Measurements from ENCODE around the gene DCST2.
A peak's percentile ranks its signal among the peaks of the same experiment; 100 is the strongest.

DCST2 gene

DNA sequence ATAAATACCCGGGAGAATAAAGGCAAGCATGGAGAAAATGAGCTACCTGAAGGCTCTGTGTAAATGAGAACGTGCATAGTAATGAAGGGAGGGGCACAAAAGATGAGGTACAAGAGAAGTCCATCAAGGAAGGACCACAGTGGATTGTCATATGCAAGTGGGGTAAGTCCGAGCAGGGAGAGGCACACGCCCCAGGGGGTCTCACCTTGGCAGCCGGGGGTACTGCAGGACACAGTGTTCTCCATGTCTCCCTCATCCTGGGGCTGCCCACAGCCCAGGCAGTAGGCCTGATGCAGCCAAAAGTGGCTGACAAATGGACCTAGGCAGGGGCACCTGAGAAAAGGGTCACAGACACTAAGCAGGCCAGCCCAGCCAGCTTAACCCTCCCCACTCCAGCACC, 10.0 kb downstream of the DCST2 start:
- DNase-seq = no peak

DNA sequence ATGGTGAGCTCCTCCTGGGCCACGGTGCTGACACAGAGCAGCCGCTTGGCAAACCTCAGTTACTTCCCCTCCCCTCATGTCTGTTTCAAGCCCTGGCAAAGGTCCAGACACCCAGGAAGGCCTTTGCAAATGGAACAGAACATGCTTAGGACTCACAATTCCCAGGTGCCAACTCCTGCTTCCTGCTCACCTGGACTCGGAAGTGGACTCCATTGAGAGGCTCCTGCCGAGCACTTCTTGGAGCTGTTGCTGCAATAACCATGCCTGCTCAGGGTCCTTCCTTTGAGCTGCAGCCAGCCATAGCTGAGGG, 10.7 kb downstream of the DCST2 start:
- DNase-seq = no peak

DNA sequence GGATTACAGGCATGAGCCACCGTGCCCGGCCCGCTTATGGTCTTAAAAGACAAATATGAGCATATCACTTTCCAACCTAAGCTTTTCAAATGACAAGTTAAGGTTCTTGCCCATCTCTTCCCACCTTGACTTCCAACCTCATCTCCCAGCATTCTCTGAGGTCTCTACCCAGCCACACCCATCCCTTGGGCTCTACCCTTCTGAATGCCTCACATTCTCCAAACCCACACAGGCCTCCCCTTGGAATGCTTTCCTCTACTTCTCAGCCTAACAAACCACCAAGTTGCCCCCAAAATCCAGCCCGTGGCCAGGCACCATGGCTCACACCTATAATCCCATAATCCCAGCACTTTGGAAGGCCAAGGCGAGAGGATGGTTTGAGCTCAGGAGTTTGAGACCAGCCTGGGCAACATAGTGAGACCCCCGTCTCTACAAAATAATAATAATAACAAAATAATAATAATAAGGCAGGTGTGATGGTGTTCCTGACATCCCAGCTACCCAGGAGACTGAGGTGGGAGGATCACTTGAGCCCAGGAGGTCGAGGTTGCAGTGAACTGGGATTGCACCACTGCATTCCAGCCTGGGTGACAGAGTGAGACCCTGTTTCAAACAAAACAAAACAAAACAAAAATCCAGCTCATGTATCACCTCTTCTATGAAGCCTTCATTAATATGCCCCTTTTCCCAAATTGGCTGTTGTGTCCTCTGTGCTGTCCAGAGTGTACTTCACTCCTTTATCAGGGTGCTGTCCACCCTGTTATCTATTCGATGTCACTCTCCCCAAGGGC, 11.2 kb downstream of the DCST2 start:
- no peak for DNase-seq

DNA sequence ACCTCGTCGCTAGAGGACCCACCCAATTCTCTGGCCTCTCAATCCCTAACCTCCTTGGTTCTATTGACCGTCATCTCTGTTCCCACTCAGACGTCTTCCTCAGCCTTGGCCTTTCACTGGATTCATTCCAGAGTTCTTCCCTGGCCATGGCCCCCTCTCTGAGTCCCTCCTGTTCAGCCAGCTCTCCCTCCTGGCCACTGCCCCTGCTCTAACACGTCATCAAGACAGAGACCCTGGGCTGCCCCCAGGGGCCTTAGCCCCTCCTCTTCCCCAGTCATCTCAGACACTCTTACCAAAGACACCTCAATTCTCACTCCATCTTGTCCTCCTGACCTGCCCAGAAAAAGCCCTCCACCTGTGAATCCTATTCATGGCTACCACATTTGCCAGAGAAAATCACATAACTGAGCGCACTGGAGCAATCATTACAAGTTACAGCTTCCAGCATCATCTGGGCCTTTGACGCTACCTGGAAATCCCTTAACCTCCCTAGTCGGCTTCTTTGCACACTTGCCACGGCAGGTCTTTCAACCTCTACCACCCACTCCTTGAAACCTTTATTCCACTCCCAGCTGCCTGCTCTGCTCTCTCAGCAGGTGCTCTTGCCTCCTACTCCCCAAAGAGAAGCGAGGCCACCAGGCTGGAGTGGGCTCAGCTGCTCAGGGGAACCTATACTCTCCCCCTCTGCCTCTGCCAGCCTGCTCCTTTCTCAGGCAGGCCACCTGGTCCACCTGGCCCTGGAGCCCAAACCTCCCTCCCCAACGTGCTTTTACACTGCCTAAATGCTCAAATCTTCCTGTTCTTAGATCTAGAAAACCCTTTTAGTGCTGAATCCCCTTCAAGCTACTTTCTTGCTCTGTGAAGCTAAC, 14.0 kb downstream of the DCST2 start:
- DNase-seq = no peak

DNA sequence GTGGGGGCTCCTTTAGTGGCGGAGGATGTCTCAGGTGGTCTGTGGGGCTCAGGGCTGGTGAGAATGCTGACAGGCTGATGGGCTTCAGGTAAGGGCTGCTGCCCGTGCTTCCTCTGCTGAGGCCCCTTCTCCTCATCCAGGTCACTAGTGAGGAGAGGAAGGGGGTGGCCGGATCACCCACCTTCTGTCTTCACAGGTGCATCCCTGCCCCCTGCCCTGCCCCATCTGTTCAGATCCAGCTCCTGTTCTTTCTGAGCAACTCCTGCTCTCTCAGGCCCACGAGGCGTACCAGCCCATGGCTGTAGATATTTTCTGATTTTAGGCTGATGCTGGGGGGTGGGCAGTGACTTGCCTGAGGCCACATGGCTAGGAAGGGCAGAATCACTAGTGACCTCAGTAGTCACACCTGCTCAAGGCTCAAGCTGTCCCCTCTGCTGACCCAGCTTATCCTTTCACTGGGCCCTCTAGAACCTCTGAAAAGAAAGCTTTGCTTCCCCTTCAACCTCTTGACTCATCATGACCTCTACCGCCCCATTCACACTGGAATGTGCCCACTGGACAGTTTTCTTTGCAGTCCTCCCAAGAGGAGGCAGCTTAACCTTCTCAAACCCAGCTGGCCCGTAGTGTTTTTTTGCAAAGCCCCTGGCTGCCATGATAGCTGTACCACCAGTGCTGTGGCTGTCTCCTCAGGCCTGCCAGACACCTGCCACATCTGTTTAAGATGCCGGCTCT, 14.8 kb downstream of the DCST2 start:
- DNase-seq = no peak

DNA sequence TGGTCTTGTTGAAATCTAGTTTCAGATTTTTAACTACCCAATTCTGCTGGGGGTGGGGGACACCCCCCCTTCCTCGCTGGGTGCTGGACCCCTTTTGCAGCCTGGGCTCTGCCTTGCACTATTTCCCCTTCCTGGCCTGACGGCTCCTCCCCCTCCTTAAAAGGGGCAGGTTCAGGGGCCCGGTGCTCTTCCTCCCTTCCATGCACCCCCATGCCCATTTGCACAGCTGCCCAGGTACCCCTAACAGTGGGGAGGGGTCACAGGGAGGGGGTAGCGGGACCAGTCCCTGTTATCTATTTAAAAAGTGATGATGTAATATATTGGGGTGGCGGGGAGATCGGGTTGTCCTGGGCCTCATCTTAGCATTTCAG, 15.7 kb downstream of the DCST2 start:
- DNase-seq = no peak

DNA sequence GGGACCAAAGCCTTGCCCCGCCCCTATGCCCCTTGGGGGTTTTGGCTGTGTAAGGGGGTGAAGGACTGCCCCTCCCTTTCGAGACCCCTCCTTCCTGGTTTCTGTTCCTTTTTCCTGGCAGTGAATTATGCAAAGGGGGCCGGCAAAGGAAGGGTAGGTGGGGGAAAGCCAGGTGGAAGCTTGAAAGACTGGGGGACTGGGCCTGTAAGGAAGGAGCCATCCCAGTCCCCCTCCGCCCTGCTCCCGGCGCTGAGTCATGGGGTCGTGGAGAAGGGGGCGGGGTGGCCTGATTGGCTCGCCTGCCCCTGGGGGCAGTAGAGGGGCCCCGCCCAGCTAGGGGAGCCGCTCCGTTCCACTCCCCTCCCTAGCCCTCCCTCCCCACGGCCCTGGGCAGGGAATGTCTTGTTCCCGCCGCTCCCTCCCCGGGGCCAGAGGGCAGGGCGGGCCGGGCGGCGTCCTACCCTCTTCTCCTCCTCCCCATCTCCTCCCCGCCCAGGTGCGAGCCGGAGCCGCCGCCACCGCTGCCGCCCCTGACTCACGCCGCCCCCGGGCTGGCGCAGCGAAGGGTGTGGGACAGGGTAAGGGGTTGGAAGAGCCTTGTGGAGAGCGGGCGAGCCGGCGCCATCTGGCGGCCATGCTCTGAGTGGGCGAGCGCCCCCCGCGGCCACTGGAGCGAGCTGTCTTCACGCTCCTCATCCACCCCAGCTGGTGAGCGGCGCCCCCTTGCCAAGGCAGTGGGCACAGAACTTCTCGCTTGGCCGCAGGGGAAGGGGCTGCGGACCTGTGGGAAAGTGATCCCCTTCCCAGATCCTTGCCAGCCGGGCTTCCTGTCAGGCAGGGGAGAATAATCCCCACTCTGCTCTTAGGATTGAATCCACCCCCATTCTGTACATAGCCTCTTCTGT, 16.3 kb downstream of the DCST2 start:
- peak; percentile 88 for DNase-seq

DNA sequence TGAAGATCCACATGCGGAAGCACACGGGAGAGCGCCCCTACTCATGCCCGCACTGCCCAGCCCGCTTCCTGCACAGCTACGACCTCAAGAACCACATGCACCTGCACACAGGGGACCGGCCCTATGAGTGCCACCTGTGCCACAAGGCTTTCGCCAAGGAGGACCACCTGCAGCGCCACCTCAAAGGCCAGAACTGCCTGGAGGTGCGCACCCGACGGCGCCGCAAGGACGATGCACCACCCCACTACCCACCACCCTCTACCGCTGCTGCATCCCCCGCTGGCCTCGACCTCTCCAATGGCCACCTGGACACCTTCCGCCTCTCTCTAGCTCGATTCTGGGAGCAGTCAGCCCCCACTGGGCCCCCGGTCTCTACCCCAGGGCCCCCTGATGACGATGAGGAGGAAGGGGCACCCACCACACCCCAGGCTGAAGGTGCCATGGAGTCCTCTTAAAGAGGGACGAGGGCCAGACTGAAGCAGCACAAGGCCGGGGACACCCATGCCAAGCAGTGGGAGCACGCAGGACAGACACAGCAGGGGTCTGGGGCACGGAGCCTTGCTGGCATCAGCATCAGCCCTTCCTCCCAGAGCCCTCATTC, 17.2 kb downstream of the DCST2 start:
- DNase-seq = no peak

DNA sequence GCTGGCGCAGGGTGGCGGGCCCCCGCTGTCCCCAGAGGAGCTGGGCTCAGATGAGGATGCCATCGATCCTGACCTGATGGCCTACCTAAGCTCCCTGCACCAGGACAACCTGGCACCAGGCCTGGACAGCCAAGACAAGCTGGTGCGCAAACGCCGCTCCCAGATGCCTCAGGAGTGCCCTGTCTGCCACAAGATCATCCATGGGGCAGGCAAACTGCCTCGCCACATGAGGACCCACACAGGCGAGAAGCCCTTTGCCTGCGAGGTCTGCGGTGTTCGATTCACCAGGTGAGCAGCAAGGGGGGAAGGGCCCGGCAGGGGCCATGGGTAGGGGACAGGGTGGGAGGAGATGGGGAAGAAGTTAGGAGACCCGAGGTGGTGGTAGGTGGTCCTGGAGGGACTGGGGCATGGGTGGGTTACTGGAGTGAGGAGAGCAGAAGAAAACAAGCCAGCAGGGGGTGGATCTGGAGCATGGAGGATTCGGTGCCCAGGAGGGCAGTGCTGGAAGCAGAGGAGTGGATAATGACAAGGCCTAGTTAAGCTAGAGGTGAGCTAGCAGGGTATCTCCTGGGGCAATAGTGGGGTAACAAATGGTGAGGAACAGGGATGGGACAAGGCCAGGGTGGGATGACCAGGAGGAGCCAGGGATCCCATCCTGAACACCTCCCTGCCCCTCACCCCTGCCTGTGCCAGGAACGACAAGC, 17.9 kb downstream of the DCST2 start:
- DNase-seq = no peak

DNA sequence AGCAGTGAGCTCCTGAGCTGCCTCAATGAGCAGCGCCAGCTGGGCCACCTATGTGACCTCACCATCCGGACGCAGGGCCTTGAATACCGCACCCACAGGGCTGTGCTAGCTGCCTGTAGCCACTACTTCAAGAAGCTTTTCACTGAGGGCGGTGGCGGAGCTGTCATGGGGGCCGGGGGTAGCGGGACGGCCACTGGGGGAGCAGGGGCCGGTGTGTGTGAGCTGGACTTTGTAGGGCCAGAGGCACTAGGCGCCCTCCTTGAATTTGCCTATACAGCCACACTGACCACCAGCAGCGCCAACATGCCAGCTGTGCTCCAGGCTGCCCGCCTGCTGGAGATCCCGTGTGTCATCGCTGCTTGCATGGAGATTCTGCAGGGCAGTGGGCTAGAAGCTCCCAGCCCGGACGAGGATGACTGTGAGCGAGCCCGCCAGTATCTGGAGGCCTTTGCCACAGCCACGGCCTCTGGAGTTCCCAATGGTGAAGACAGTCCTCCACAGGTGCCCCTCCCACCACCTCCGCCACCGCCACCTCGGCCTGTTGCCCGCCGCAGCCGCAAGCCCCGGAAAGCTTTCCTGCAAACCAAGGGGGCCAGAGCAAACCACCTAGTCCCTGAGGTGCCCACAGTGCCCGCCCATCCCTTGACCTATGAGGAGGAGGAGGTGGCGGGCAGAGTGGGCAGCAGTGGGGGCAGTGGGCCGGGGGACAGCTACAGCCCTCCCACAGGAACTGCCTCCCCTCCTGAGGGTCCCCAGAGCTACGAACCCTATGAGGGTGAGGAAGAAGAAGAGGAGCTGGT, 18.7 kb downstream of the DCST2 start:
- no peak for DNase-seq

DNA sequence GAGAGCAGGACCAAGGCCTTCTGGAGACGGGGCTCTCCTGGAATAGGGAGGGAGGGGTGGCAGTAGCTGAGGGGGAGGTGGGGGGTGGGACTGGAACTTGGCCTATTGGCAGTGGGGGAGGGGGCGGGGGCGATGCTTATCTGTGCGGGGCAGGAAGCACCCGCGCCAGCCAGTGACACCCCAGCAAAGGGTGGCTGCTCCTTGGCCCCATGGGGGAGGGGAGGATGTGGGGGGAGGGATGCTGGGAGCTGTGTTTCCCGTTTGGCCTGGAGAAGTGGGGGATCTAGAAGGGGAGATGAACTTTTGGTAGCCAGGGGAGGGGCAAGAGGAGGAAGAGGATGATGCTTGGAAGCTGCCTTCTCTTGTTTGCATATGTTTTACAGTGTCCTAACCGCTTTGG, 19.9 kb downstream of the DCST2 start:
- peak; percentile 46 for DNase-seq

DNA sequence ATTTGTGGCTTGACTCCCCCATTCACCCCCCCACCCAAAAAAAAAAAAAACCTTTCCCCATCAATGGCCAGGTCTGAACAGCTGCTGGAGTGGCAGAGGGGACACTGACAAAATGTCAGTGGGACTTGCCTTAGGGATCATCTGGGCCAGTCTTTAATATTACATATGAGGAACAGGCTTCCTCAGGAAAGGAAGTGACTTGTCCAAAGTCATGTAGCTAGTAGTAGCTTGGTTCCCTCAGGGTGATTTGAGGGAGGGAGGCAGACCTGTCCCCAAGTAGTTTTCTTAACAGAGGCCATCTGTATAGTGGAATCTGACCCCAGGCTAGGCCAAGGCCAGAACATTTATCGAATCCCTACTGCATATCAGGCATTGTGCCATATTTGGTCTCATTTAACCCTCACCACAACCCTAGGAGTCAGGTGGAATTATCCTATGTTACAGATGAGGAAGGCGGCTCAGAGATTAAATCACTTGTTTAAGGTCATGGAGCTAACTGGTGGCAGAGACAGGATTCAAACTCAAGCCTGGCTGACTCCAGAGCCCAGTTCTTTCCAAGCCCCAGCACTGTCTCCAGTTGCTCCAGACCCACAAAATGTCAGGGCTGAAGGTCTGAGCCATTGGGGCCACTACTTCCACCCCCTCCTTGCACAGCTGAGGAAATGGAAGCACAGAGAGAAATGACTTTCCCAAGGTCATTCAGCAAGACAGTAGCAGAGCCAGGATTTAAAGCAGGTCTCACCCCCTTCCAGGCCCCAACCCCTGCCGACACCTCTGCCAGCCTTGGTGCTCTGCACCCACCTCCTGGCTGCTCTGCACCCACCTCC, 20.6 kb downstream of the DCST2 start:
- DNase-seq = no peak

DNA sequence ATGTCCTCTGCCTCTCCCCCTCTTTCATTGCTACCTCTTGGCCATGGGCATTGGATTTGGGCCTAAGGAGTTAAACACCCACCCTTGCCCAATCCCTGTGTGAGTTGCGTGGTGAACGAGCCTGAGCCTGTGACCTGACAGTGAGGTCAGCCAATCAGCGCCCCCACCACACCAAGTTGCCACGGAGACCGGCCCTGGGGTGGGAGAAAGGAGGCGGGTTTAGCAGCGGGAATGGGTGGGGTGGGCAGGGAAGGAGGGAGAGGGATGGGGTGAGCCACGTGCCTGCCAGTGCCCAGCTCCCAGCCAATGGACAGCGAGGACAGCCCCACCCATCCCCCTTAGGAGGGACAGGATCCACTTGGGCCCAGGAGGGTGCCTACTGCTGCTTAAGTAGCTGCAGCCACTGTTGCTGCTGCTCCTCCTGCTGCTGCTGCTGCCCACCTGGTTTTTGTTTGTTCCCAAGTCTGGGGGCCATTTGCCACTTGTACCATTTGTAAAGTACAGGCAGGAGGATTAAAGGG, 21.5 kb downstream of the DCST2 start:
- no peak for DNase-seq

DNA sequence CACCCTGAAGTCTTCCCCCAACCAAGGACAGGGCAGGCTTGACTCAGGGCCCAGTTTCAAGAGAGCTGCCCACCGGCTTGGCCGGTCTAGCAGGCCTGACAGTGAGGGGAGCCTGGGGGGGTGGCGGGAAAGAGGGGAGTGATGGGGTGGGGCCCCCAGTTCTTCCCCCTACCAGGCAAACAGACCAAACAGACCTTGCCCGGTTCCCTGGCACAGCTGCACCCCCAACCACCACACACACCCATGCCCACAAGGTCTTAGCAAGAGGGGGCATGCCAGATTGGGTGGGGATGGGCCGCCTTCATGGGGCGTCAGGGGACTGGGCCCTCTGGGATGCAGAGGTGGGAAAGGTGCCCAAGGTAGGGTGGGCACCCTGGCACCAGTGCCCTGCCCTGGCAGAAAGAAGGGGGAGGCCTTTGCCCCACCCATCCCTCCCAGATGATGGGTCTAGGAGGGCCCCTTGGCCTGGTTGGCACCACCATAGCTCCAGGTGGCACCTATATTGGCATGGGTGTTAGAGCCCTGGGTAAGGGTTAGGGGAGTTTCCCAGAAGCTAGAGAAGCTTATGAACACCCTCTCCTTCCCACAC, 22.1 kb downstream of the DCST2 start:
- no peak for DNase-seq

DNA sequence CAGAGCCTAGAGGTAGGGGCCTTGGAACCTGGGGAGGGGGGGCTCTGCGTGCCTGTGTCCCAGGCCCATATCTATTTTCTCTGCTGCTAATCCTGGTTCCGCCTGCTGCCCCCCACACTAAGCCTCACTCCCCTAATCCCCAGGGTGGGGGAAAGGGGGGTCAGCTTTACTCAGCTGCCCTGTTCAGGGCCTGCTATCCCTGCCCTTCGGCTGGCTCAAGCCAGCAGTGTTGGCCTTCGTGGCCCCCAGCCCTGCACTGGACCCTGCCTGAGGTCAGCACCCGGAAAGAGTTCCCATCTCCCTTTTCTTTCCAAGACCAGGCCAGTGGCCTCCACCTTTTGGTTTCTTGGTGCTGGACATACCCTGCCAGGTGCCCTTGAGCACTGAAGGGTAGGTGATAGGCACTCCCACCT, 22.6 kb downstream of the DCST2 start:
- no peak for DNase-seq

DNA sequence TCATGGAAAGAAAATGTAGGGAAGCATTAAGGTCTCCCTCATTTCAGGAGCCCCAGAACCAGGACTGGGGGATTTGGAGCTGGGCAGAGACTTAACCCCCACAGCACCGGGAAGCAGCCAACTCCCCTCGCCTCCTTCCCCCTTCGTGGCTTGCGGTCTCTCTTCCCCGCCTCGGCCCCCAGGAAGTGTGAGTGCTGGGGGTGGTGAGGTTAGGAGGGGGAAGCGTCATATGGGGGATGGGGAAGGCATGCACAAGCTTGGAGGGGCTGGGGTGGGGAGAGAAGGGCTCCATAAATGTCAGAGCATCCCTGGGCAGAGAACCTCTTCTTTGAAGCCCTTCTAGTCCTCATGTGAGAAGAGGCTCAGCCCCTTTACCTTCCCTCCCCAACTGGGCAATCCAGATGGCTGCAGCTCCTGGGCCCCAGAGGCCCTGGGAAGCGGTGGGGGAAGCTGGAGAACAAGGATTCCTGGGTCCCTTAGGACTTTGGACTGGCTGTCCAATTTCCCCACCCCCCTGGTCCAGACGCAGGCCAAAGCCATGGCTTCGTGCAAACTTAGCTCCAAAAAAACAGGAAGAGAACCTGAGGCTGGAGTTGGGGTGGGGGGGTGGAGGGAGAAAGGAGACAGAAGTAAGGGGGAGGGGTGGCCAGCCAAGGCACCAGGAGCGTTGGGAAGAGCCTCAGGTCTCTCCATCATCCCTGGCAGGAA, 23.2 kb downstream of the DCST2 start:
- peak; percentile 36 for DNase-seq

DNA sequence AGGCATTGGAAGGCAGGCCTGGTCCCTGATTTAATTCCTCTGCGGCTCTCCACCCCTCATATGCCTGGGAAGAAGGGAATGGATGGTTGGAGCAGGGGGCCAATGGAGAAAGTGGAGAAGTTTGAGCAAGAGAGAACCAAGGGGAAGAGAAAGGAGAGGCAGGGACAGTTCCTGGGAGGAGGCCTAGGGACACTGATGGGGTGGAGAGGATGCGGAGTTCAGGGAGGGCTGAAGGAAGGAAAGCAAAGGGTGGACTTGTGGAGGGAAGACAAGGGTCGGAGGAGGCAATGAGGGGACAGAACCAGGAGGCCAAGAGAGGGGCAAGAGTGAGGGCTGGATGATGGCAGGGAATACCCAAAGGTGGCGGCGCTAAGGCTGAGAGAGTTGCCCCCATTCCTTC, 23.8 kb downstream of the DCST2 start:
- DNase-seq = no peak

DNA sequence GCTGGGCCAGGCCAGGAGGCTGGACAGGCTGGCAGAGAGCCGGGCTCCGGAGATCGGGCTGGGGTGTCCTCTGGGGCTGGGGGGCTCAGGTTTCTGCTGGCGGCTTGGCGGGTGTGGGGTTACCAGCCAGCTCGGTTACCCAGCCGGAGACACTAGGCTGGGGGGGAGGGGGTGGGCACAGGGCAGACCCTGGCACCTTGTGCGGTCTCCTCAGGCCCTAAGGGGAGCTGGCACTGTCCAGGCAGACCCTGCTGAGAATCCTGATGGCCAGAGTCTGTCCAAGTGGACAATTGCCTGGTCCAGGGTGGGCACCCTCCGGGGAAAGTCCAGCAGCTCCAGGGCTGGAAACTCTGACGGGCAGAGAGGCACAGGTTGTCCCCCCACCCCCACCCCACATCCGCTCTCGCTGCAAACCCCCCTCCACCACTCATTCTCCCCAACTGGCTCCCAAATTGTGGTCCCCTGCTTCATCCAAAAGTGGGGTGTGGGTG, 24.3 kb downstream of the DCST2 start:
- no peak for DNase-seq

All from central memory CD4-positive, alpha-beta T cell (primary cell).